NCI-H1105 treated with DMSO at 0.1 percent for 48 hours (cell line): ENCODE results near the gene SPTLC2.
"Not testable (repeated sequence)": the region's sequence is repeated elsewhere in the genome, so short reads cannot be mapped to it uniquely, and the experiment has no call there.

Experiments used
- DNase-seq: peaks from one replicate; lab custom pipeline; 2025; lab: John Stamatoyannopoulos, UW

The SPTLC2 gene

DNA sequence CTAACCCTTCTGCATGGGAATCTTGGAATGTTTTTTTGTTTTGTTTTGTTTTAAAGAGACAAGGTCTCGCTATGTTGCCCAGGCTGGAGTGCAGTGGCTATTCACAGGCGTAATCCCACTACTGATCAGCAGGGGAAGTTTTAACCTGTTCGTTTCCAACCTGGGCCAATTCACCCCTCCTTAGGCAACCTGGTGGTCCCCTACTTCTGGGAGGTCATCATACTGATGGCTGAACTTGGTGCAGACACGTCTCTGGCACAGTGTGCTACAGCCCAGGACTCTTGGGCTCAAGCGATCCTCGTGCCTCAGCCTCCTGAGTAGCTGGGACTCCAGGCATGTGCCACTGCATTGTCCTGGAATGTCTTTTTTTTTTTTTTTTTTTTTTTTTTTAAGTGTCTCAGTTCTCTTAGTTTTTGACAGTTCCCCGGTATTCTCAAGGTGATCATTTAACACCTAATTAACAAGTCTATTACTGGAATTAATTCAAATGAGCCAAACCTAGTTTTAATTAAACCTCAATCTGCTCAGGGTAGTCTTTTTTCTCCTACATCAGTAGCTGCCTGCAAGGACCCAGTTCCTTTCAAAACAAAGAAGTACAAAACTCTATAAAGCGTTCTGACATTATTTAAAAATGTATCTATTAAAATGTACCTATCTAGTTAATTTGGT, 68.8 kb downstream of the SPTLC2 start:
- no peak for DNase-seq

DNA sequence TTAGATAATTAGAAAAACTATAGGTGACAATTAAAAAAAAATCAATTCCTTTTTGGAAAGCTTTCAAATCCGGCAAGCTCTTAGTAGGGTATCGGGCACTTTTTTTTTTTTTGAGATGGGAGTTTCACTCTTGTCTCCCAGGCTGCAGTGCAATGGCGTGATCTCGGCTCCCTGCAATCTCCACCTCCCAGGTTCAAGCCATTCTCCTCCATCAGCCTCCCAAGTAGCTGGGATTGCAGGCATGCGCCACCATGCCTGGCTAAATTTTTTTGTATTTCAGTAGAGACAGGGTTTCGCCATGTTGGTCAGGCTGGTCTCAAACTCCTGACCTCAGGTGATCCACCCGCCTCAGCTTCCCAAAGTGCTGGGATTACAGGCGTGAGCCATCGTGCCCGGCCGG, 71.3 kb downstream of the SPTLC2 start:
- DNase-seq, result not testable (repeated sequence)

- DNase-seq, result no peak
Measured at GRCh38 chr14:77544571-77544970, 71.9 kb downstream of the SPTLC2 start.

DNA sequence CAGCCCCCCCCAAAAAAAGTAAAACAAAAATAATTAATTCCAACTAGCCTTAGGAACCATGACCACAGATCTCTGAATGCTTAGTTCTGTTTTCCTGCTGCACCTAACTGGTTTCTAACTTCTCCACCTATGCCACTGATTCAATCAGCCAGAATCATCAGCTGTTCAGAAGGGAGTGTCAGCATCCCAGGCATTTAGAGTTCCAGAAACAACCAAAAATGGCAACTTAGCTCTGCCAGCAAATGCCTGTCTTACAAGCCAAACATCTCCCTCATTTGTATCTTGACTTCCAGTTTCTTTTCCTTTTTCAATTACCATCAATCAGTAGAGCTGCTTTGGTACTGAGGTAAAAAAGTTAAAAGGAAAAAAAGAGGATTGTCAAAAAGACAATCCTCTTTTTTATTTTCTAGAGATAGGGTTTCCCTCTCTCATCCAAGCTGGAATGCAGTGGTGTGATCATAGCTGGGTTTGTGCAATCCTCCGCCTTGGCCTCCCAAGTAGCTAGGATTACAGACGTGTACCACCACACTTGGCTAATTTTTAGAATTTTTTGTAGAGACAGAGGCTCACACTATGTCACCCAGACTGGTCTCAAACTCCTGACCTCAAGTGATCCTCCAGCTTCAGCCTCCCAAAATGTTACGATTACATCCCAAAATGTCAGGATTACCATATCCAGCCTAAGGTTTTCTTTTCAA, 72.7 kb downstream of the SPTLC2 start:
- DNase-seq, result no peak

- DNase-seq, result no peak
Measured at GRCh38 chr14:77543240-77543551, 73.2 kb downstream of the SPTLC2 start.

GRCh38 chr14:77542421-77543239, 73.8 kb downstream of the SPTLC2 start:
- no peak for DNase-seq

GRCh38 chr14:77541905-77542304, 74.5 kb downstream of the SPTLC2 start:
- DNase-seq, result no peak

DNA sequence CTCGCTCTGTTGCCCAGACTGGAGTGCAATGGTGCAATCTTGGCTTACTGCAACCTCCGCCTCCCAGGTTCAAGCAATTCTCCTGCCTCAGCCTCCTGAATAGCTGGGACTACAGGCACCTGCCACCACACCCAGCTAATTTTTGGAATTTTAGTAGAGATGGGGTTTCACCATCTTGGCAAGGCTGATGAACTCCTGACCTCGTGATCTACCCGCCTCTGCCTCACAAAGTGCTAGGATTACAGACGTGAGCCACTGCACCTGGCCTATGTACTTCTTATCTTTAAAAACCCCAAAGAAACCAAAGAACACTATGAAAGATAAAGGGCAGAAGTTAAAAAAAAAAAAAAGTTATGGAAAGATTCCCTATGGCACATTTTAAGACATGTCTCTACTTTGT, 79.5 kb downstream of the SPTLC2 start:
- not testable (repeated sequence) for DNase-seq

GRCh38 chr14:77531071-77531470, 85.4 kb downstream of the SPTLC2 start:
- DNase-seq, result no peak

DNA sequence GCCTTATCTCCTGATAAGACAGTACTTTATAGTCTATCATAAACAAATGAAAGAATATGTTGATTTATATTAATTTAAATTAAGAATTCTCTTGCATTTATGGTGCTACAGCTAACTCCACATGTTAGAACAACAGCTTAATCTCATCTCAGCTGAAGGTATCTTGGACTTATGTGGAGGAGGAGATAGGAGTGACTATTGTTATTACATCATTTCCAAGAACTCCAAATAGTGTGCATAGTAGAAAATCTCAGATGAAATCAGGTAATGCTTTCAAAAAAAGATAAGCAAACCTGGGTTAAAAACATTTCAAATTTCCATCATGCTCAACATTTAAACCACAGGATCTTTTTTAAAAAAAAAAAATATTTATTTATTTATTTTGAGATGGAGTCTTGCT, 86.5 kb downstream of the SPTLC2 start:
- no peak for DNase-seq

- DNase-seq, result no peak
Measured at GRCh38 chr14:77529213-77529612, 87.2 kb downstream of the SPTLC2 start.

DNA sequence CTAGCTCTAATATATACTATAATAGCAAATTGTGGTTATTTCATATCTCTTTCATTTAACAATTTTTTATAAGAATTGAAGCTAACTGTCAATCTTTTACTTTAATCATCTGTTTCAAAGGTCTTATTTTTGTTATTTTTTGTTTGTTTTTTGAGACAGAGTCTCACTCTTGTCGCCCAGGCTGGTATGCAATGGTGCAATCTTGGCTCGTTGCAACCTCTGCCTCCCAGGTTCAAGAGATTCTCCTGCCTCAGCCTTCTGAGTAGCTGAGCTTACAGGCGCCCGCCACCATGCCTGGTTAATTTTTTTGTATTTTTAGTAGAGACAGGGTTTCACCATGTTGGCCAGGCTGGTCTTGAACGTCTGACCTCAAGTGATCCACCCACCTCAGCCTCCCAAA, 87.7 kb downstream of the SPTLC2 start:
- not testable (repeated sequence) for DNase-seq

DNA sequence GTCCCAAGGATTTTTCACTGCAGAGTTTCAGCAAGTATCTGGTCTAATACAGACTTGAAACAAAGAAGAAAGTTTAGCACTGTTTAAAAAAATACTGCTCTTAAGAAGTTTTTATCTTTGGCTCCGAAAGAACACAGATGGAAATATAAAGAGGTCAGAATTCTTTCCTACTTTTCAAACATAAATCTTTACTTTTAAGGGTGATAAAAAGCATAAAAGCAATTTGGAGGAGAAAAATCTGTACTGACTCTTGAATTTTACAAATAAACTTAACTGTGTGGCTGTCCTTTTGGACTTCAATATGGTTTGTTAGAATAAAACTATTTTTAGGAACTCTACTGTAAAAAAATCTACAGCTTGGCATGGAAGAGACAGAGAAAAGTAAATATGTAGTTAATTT, 90.2 kb downstream of the SPTLC2 start:
- DNase-seq, result no peak

GRCh38 chr14:77524536-77524935, 91.9 kb downstream of the SPTLC2 start:
- no peak for DNase-seq

DNA sequence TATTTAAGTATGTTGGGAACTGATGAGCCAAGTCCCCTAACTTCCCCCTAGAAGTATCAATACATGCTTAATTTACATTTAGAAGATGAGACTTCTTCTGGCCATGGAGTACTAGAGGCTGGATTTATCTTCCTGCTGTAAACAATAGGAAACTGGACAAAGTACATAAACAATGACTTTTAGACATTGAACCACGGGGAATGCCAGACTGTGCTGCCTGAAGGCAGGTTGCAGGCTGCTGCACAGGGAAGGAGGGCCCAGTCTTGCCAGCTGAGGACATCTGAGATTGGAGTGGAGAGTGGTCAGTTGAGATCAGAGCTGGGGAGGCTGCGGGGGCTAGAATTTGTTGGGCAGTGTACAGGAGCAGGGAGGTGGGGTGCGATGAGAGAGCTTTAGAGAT, 93.3 kb downstream of the SPTLC2 start:
- no peak for DNase-seq

- no peak for DNase-seq
Measured at GRCh38 chr14:77520555-77520954, 95.9 kb downstream of the SPTLC2 start.

DNA sequence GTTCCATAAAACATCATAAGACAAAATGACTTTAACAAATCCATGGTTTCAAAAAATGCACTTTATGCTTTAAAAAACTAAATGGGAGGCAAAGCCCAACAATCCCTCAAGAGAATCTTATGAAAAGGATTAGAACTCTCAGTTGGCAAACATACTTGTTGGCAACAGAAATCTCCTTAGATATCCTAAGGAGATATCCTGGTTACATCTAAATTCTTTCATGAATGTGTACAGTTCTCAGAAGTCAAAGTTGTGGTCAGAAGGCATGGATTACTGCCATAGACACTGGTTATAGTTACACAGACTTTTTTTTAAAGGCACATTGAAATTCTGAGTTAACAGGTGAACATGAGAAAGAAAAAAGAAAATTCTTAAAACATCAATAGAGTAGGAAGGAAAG, 100.3 kb downstream of the SPTLC2 start:
- DNase-seq, result no peak

DNA sequence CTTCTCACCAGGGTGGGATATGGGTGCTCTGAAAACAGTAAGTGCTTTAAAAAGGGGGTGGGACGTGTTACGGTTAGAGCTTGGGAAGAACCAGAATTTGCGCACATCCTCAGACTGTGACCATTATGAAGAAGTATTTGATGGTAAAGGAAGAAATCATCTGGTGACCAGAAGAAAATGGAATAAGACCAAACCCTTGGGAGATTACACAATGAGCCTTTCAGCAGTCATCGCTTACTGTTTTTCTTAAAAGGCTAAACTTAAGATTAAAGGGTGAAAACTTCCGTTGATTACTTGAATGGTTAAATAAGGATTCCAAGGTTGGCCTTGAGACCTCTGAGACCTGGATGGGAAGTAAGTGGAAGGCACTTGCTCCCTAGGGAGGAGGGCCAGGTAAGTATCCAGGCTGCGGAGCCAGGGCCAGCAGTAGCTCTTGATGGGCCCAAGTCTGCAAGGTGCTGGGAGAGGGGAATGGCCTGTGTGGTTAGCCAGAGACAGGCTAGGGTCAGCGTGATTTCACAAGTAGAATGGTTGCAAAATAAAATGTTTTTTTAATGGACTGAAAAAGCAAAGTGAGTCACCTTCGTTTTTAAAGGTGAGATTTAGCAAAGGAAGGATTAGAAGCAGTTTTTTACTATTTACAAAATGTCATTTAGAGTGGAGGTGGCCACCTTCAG, 104.8 kb downstream of the SPTLC2 start:
- no peak for DNase-seq

GRCh38 chr14:77509366-77509765, 107.1 kb downstream of the SPTLC2 start:
- DNase-seq, result no peak

DNA sequence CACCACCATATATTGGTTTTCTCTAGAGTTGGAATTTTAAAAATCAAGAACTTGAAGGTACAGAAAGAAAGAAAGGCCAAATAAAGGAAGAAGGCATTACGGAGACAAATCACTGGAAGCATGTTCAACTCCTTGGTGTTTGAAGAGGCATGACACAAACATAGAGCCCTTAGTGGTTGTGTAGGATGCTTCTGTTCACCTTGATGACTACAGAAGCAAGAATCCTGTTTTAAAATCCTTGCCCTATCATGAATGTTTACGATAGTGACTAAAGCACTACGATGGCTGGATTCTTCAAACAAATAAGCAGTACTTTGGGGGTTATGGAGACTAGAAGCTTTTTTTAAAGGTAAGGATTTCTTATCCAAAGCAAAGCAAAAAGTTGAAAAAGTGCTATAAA, 107.6 kb downstream of the SPTLC2 start:
- DNase-seq, result no peak

DNA sequence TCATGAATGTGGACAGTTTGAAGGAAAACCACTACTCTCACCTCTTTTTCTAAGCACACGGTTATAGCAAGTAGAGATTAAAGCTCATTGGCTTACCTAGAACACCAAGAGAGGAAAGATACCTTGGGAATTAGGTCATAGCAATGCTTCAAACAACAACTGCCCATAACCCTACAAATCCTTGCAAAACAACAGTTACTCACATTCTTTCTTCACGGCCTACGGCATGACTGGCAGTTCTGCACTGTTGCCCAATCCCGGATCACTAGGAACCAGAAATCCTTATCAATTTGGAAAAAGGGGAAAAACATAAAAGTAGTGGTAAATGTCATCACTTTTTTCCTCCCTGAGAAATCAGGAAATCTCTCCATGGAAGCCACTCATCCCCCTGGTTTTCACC, 108.2 kb downstream of the SPTLC2 start:
- no peak for DNase-seq

DNA sequence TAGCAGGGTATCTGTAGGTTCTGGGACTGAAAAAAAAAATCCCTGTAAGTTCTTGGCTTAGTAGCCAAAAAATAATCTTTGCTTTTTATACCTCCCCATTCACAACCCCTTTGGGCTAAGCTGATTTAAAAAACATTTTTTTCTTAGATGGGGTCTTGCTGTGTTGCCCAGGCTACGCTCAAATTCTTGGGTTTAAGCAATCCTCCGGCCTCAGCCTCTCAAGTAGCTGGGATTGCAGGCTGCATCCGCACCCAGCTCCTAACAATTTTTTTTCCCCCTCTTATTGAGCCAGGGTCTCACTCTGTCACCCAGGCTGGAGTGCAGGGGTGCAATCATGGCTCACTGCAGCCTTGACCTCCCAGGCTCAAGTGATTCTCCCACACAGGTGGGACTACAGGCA, 108.7 kb downstream of the SPTLC2 start:
- no peak for DNase-seq

- no peak for DNase-seq
Measured at GRCh38 chr14:77505031-77505430, 111.4 kb downstream of the SPTLC2 start.
